ENCODE measurements around the gene MB.

Gene MB

GRCh38 chr22:35590634-35591295, 26.4 kb downstream of the MB start:
- TF ChIP-seq FOXP2 (optimal IDR thresholded peaks at IDR 0.05; ENCODE audit: borderline replicate concordance, extremely low read depth, extremely low read length, insufficient read depth) (no peak), POLR2AphosphoS5 (IDR thresholded peaks at IDR 0.05; ENCODE audit: low read depth, low read length) (no peak), TAF1 (IDR thresholded peaks at IDR 0.05; ENCODE audit: borderline replicate concordance, insufficient read depth, low read length) (no peak)

- TF ChIP-seq FOXP2 (optimal IDR thresholded peaks at IDR 0.05; ENCODE audit: borderline replicate concordance, extremely low read depth, extremely low read length, insufficient read depth) = no peak
Measured at GRCh38 chr22:35589756-35590093, 27.4 kb downstream of the MB start.

GRCh38 chr22:35589071-35589755, 27.9 kb downstream of the MB start:
- TF ChIP-seq TAF1 (IDR thresholded peaks at IDR 0.05; ENCODE audit: borderline replicate concordance, insufficient read depth, low read length) (no peak), FOXP2 (optimal IDR thresholded peaks at IDR 0.05; ENCODE audit: borderline replicate concordance, extremely low read depth, extremely low read length, insufficient read depth) (no peak), REST (IDR thresholded peaks at IDR 0.05; ENCODE audit: insufficient read depth in 1 of 2, low read depth in 2 of 2, low read length in 2 of 2) (no peak)

GRCh38 chr22:35587896-35588295, 29.2 kb downstream of the MB start:
- TF ChIP-seq POLR2AphosphoS5 (IDR thresholded peaks at IDR 0.05; ENCODE audit: low read depth, low read length) = no peak
- no peak for TF ChIP-seq SIN3A (IDR thresholded peaks at IDR 0.05; ENCODE audit: borderline replicate concordance, insufficient read depth, low read length)
- TF ChIP-seq FOXP2 (optimal IDR thresholded peaks at IDR 0.05; ENCODE audit: borderline replicate concordance, extremely low read depth, extremely low read length, insufficient read depth) = no peak
- TF ChIP-seq TAF1 (IDR thresholded peaks at IDR 0.05; ENCODE audit: borderline replicate concordance, insufficient read depth, low read length) = no peak
- TF ChIP-seq REST (IDR thresholded peaks at IDR 0.05; ENCODE audit: insufficient read depth in 1 of 2, low read depth in 2 of 2, low read length in 2 of 2) = no peak

- TF ChIP-seq POLR2AphosphoS5 (IDR thresholded peaks at IDR 0.05; ENCODE audit: low read depth, low read length) (no peak), SIN3A (IDR thresholded peaks at IDR 0.05; ENCODE audit: borderline replicate concordance, insufficient read depth, low read length) (no peak), FOXP2 (optimal IDR thresholded peaks at IDR 0.05; ENCODE audit: borderline replicate concordance, extremely low read depth, extremely low read length, insufficient read depth) (no peak), TAF1 (IDR thresholded peaks at IDR 0.05; ENCODE audit: borderline replicate concordance, insufficient read depth, low read length) (no peak), REST (IDR thresholded peaks at IDR 0.05; ENCODE audit: insufficient read depth in 1 of 2, low read depth in 2 of 2, low read length in 2 of 2) (no peak)
Measured at GRCh38 chr22:35587447-35587870, 29.7 kb downstream of the MB start.

GRCh38 chr22:35586771-35587170, 30.4 kb downstream of the MB start:
- TF ChIP-seq TAF1 (IDR thresholded peaks at IDR 0.05; ENCODE audit: borderline replicate concordance, insufficient read depth, low read length) (no peak), POLR2AphosphoS5 (IDR thresholded peaks at IDR 0.05; ENCODE audit: low read depth, low read length) (no peak), FOXP2 (optimal IDR thresholded peaks at IDR 0.05; ENCODE audit: borderline replicate concordance, extremely low read depth, extremely low read length, insufficient read depth) (no peak), REST (IDR thresholded peaks at IDR 0.05; ENCODE audit: insufficient read depth in 1 of 2, low read depth in 2 of 2, low read length in 2 of 2) (no peak), SIN3A (IDR thresholded peaks at IDR 0.05; ENCODE audit: borderline replicate concordance, insufficient read depth, low read length) (no peak)
